Measurements from ENCODE around the gene SERPINA12.

The SERPINA12 gene

DNA sequence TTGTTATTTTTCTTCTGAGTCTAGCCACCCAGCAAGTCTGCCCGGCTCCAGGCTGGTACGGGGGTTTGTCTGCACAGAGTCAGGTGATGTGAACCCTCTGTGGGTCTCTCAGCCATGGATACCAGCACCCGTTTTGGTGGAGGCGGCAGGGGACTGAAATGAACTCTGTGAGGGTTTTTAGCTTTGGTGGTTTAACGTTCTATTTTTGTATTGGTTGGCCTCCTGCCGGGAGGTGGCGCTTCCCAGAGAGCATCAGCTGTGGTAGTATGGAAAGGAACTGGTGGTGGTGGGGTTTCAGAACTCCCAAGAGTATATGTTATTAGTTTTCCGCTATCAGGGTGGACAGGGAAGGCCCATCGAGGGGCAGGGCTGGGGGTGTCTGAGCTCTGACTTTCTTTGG lies 46.7 kb upstream of the SERPINA12 start:
- Histone ChIP-seq H3K27me3 (ENCODE audit: control insufficient read depth, low read length) (peaks cover 6% of the 10 kb centered on the region), H3K36me3 (ENCODE audit: control insufficient read depth, low read length) (no peaks in the 10 kb centered on the region), H3K9me3 (ENCODE audit: control insufficient read depth, insufficient read depth, low read length) (peaks cover 4% of the 10 kb centered on the region; the same call in 1 of the 2 replicates), H3K4me2 (ENCODE audit: low read length) (no peak overlapping the region), H3K4me3 (ENCODE audit: low read length) (no peak overlapping the region), H4K20me1 (ENCODE audit: control insufficient read depth, insufficient read depth, low read depth, low read length) (no peaks in the 10 kb centered on the region), H3K27ac (ENCODE audit: low read depth, low read length) (no peak overlapping the region), H3K9me2 (replicated peaks; ENCODE audit: control insufficient read depth, low read length) (no peaks in the 10 kb centered on the region), H3F3A (ENCODE audit: control insufficient read depth, insufficient read depth) (no peaks in the 10 kb centered on the region), H3K4me1 (ENCODE audit: control insufficient read depth, low read length) (no peaks in the 10 kb centered on the region), H3K79me2 (ENCODE audit: control insufficient read depth, low read length) (no peaks in the 10 kb centered on the region)
- TF ChIP-seq CTCF (IDR thresholded peaks at IDR 0.05; ENCODE audit: low read depth, low read length, poor library complexity, severe bottlenecking) (no peak), EZH2phosphoT487 (IDR thresholded peaks at IDR 0.05; ENCODE audit: borderline replicate concordance, low read length) (no peak)

- Histone ChIP-seq H3K9me3 (ENCODE audit: control insufficient read depth, insufficient read depth, low read length) (peaks cover 4% of the 10 kb centered on the region; the same call in 1 of the 2 replicates), H3K9me2 (replicated peaks; ENCODE audit: control insufficient read depth, low read length) (no peaks in the 10 kb centered on the region), H4K20me1 (ENCODE audit: control insufficient read depth, insufficient read depth, low read depth, low read length) (no peaks in the 10 kb centered on the region), H3K4me3 (ENCODE audit: low read length) (no peak overlapping the region), H3K4me1 (ENCODE audit: control insufficient read depth, low read length) (no peaks in the 10 kb centered on the region), H3K27ac (ENCODE audit: low read depth, low read length) (no peak overlapping the region), H3K27me3 (ENCODE audit: control insufficient read depth, low read length) (peaks cover 3% of the 10 kb centered on the region), H3K4me2 (ENCODE audit: low read length) (no peak overlapping the region), H3K79me2 (ENCODE audit: control insufficient read depth, low read length) (no peaks in the 10 kb centered on the region), H3K36me3 (ENCODE audit: control insufficient read depth, low read length) (no peaks in the 10 kb centered on the region), H3F3A (ENCODE audit: control insufficient read depth, insufficient read depth) (no peaks in the 10 kb centered on the region)
- TF ChIP-seq CTCF (IDR thresholded peaks at IDR 0.05; ENCODE audit: low read depth, low read length, poor library complexity, severe bottlenecking) (no peak), EZH2phosphoT487 (IDR thresholded peaks at IDR 0.05; ENCODE audit: borderline replicate concordance, low read length) (no peak)
Measured at GRCh38 chr14:94550041-94550440, 40.8 kb upstream of the SERPINA12 start.

GRCh38 chr14:94548999-94549985 lies 40.0 kb upstream of the SERPINA12 start:
- Histone ChIP-seq H4K20me1 (ENCODE audit: control insufficient read depth, insufficient read depth, low read depth, low read length) (no peaks in the 10 kb centered on the region), H3K4me3 (ENCODE audit: low read length) (no peak overlapping the region), H3K9me2 (replicated peaks; ENCODE audit: control insufficient read depth, low read length) (no peaks in the 10 kb centered on the region)

More at GRCh38 chr14:94548999-94549985, 40.0 kb upstream of the SERPINA12 start:
- no peaks in the 10 kb centered on the region for H3K79me2 ChIP-seq (ENCODE audit: control insufficient read depth, low read length)
- no peak overlapping the region for H3K27ac ChIP-seq (ENCODE audit: low read depth, low read length)
- TF ChIP-seq EZH2phosphoT487 (IDR thresholded peaks at IDR 0.05; ENCODE audit: borderline replicate concordance, low read length) = no peak
- peak; percentile 96 for TF ChIP-seq CTCF (IDR thresholded peaks at IDR 0.05; ENCODE audit: low read depth, low read length, poor library complexity, severe bottlenecking)
- peaks cover 3% of the 10 kb centered on the region for H3K27me3 ChIP-seq (ENCODE audit: control insufficient read depth, low read length)
- H3F3A ChIP-seq (ENCODE audit: control insufficient read depth, insufficient read depth) = no peaks in the 10 kb centered on the region
- no peaks in the 10 kb centered on the region for H3K4me1 ChIP-seq (ENCODE audit: control insufficient read depth, low read length)
- no peaks in the 10 kb centered on the region for H3K36me3 ChIP-seq (ENCODE audit: control insufficient read depth, low read length)
- no peaks in the 10 kb centered on the region; the same call in 1 of the 2 replicates for H3K9me3 ChIP-seq (ENCODE audit: control insufficient read depth, insufficient read depth, low read length)
- H3K4me2 ChIP-seq (ENCODE audit: low read length) = no peak overlapping the region
